HG03108 (cell line): ENCODE measurements around the gene GGTLC3.
"Not testable (repeated sequence)": the region's sequence is repeated elsewhere in the genome, so short reads cannot be mapped to it uniquely, and the experiment has no call there.

Experiments used
- ATAC-seq: cut with Tn5 transposase; IDR thresholded peaks from one replicate; pipeline ENCODE4 v1.9.1; 2021; ENCODE audit warnings: moderate library complexity; ENCODE audit not compliant: unreplicated experiment

GGTLC3 gene

GRCh38 chr22:18522762-18523161 lies 4.8 kb upstream of the GGTLC3 start:
- ATAC-seq, result not testable (repeated sequence)

DNA sequence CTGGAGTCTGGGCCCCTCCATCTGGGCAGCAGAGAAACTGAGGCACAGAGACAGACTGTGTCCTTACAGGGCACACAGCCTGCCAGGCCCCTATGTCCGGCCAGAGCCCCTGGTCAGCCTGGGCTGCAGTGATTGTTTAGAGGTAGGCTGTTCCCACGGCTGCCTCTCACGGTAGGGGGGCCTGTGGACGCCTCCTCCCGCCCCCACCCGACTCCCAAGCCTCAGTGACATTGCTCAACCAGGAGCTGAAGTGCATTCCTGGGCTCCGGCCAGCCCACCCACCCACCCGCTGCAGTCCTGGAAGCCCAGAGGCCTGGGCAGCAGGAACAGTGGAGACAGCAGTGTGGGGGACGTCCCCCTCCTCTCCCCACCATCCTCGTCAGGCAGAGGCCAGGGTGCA lies 4.5 kb downstream of the GGTLC3 start:
- ATAC-seq, result not testable (repeated sequence)

DNA sequence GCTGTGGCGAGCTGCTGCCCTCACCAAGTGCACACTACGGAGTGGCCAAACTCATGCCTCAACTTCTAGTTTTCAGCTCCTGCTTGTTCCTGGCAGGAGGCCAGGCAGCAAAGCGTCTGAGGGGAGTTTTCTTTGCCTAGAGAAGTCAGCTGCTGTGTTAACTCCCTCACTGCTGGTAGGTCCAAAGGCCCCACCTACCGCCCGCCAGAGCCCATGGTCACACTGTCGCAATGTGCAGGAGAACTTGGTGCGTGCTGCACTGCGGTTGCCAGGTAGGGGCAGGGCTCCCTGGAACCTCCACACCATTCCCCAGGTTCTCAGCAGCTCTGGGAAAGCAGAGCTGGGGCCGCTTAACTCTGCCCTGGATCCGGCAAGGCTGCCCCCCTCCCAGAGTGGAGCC lies 5.6 kb downstream of the GGTLC3 start:
- not testable (repeated sequence) for ATAC-seq

- ATAC-seq, result not testable (repeated sequence)
Measured at GRCh38 chr22:18511327-18511726, 6.6 kb downstream of the GGTLC3 start.

GRCh38 chr22:18496227-18496626 lies 21.7 kb downstream of the GGTLC3 start:
- not testable (repeated sequence) for ATAC-seq
